ENCODE results near the gene ME2.
"Not testable (repeated sequence)": the region's sequence is repeated elsewhere in the genome, so short reads cannot be mapped to it uniquely, and the experiment has no call there.

Gene ME2

GRCh38 chr18:50955253-50955652, 76.3 kb downstream of the ME2 start:
- no peak overlapping the region for H3K27ac ChIP-seq
- TF ChIP-seq, protein P1, sequence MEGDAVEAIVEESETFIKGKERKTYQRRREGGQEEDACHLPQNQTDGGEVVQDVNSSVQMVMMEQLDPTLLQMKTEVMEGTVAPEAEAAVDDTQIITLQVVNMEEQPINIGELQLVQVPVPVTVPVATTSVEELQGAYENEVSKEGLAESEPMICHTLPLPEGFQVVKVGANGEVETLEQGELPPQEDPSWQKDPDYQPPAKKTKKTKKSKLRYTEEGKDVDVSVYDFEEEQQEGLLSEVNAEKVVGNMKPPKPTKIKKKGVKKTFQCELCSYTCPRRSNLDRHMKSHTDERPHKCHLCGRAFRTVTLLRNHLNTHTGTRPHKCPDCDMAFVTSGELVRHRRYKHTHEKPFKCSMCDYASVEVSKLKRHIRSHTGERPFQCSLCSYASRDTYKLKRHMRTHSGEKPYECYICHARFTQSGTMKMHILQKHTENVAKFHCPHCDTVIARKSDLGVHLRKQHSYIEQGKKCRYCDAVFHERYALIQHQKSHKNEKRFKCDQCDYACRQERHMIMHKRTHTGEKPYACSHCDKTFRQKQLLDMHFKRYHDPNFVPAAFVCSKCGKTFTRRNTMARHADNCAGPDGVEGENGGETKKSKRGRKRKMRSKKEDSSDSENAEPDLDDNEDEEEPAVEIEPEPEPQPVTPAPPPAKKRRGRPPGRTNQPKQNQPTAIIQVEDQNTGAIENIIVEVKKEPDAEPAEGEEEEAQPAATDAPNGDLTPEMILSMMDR (IDR thresholded peaks at IDR 0.05), result no peak
- TF ChIP-seq ZFX (IDR thresholded peaks at IDR 0.05; ENCODE audit: borderline replicate concordance), result no peak

DNA sequence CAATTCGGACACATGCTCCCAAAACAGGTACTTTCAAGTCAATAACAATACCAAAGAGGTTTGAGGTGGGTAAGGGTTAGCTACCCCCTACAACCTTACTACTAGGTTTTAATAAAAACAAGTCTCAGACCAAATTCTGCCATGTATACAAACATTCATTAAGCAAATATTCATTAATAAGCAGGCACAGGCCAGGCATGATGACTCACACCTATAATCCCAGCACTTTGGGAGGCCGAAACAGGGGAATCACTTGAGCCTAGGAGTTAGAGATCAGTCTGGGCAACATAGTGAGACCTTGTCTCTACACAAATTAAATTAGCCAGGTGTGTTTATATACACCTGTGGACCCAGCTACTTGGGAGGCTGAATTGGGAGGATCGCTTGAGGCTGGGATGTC, 77.2 kb downstream of the ME2 start:
- no peak overlapping the region for H3K27ac ChIP-seq
- TF ChIP-seq ZFX (IDR thresholded peaks at IDR 0.05; ENCODE audit: borderline replicate concordance), result no peak
- TF ChIP-seq, protein P1 (IDR thresholded peaks at IDR 0.05), result no peak

DNA sequence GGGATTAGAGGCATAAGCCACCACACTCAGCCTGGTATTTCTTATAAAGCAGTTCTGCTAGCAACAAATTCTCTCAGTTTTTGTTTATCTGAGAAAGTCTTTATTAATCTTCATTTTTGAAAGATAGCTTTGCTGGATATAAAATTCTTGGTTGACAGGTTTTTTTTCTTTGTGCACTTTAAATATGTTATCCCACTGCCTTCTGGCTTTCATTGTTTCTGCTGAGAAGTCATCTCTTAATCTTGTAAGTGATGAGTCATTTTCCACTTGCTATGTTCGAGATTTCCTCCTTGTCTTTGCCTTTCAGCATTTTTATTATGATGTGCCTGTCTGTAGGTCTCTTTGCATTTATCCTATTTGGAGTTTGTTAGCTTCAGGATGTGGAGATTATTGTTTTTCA, 83.1 kb downstream of the ME2 start:
- no peak for TF ChIP-seq ZFX (IDR thresholded peaks at IDR 0.05; ENCODE audit: borderline replicate concordance)
- TF ChIP-seq, protein P1 (IDR thresholded peaks at IDR 0.05), result no peak
- no peak overlapping the region for H3K27ac ChIP-seq

- TF ChIP-seq, protein P1 (IDR thresholded peaks at IDR 0.05), result 0 out of 2 replicates have a peak, but pooled peaks have one; percentile 13
- TF ChIP-seq ZFX (IDR thresholded peaks at IDR 0.05; ENCODE audit: borderline replicate concordance), result peak; percentile 49; the same call in 1 of the 2 replicates
- H3K27ac ChIP-seq, result peak within 1 kb of the TSS; percentile 81
Measured at GRCh38 chr18:50967714-50968661, 89.1 kb downstream of the ME2 start, which contains the start of gene ELAC1. Gene ELAC1, plus strand, starts transcription at chr18:50968040. Its CDS starts 6,365 bp downstream, at chr18:50974405.

DNA sequence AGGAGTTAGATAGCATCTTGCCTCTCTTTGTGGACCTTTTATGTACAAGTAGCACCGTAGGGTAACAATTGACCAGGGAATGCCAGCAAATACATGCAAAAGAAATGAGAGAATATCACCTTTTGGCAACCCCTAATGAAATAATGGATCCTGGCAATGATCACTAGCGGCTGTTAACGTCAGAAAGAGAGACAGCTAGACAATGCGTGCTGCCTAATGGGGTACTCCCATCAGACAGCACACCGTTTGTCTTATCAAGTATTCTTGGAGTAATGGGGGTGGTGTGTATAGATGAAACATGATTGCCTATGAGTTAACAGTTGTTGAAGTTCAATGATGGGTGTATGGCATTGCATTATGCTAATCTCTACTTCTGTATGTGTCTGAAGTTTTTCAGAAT, 90.5 kb downstream of the ME2 start:
- H3K27ac ChIP-seq, result peak overlapping the region; percentile 30
- TF ChIP-seq, protein P1 (IDR thresholded peaks at IDR 0.05), result no peak
- TF ChIP-seq ZFX (IDR thresholded peaks at IDR 0.05; ENCODE audit: borderline replicate concordance), result no peak

DNA sequence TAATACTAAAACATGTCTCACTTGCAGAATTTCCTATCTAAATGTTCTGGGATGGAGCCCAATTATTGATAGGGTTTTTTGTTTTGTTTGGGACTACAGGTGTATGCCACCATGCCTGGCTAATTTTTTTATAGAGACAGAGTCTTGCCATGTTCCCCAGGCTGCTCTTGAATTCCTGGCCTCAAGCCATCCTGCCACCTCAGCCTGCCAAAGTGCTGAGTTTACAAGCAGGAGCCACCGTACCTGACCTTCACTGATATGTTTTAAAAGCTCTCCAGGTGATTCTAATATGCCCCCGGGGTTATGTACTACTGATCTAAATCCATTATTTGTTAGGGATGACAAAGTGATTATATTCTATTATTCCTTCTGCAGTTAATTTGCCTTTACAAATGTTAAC, 91.1 kb downstream of the ME2 start:
- H3K27ac ChIP-seq, result peak overlapping the region; percentile 30
- no peak for TF ChIP-seq ZFX (IDR thresholded peaks at IDR 0.05; ENCODE audit: borderline replicate concordance)
- TF ChIP-seq, protein P1 (IDR thresholded peaks at IDR 0.05), result no peak

- H3K27ac ChIP-seq, result not testable (repeated sequence)
Measured at GRCh38 chr18:50972404-50972803, 93.5 kb downstream of the ME2 start.
